Lower lobe of right lung (tissue), 2 donors: Measurements from ENCODE around the gene STK31. TPM values are rescaled to one million over a fixed set of nuclear protein-coding genes. Genes with fewer than 3 reads are reported as not detected.

ENCODE experiments used
- ATAC-seq, 2 donors: fragments of 200-7000 bp; cut with Tn5 transposase; one replicate each; pipeline ENCODE4 v1.9.1; 2020 to 2022; ENCODE audit warnings: mild to moderate bottlenecking in 2 of 2, moderate library complexity in 2 of 2
- DNase-seq: peaks from one replicate; pipeline ENCODE4 v3.0.0-alpha.2; 2020
- H3K27ac ChIP-seq: fragments of 200-600 bp; one replicate; pipeline ENCODE4 v1.8.0; 2022
- H3K27me3 ChIP-seq: fragments of 200-600 bp; one replicate; pipeline ENCODE4 v1.8.0; 2022; ENCODE audit warnings: low read depth
- H3K36me3 ChIP-seq: fragments of 200-600 bp; one replicate; pipeline ENCODE4 v1.8.0; 2022; ENCODE audit warnings: mild to moderate bottlenecking
- H3K4me1 ChIP-seq: fragments of 200-600 bp; one replicate; pipeline ENCODE4 v1.8.0; 2022
- H3K4me3 ChIP-seq: fragments of 200-600 bp; one replicate; pipeline ENCODE4 v1.8.0; 2022; ENCODE audit warnings: mild to moderate bottlenecking
- H3K9me3 ChIP-seq: fragments of 200-600 bp; one replicate; pipeline ENCODE4 v1.8.0; 2022
- intact Hi-C: fragments of 100-400 bp; cut with DNase I; formaldehyde crosslinking; loops from one replicate; pipeline ENCODE4 v1.11.0; 2022
- total RNA-seq: library from RNA; stranded (reverse); fragmentation: NEBNext Ultra II Directional; extraction: Animal tissue kit (Norgen Biotek cat#: 25700); gene quantifications from one replicate; pipeline ENCODE4 v1.2.1, GENCODE V29; 2021
- TF ChIP-seq, protein P1 (sequence below): fragments of 200-600 bp; IDR thresholded peaks from one replicate; pipeline ENCODE4 v1.8.0; 2022; ENCODE audit warnings: antibody characterized with exemption, mild to moderate bottlenecking
- donor health status: DM: no; HTN: yes; CAD: no; lungs with severe emphysema.

STK31 gene
- total RNA-seq, 1 donor from 2014 or later: 1.0 TPM

DNA sequence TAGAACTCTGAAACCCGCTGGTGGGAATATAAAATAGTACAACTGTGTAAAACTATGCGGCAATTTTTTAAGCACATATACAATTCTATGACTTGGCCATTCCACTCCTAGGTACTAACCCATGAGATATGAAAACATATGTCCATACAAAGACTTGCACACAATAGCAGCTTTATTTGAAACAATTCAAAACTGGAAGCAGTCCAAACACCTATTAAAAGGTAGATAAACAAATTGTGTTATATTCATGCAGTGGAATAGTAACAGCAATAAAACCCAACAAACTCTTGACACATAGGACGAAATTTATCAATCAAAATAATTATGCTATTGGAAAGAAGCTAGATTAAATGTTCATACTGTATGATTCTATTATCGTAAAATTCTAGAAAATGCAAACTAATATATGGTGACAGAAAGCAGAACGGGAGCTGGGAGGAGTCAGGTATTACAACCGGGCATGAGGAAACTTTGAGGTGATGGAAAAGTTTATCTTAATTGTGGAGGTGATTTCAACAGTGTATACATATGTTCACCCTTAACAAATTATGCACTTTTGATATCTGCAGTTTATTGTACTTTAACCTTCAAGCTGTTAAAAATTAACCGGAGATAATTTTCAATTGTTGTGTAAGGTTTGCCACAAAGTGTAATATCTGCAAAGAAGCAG, 803 bp upstream of the STK31 start:
- H3K27ac ChIP-seq: no peak overlapping the region
- ATAC-seq (no peak), DNase-seq (no peak)
- no peak overlapping the region for H3K4me3 ChIP-seq
- peaks cover 5% of the 10 kb centered on the region for H3K9me3 ChIP-seq
- no peaks in the 10 kb centered on the region for H3K27me3 ChIP-seq
- H3K36me3 ChIP-seq: peaks cover 10% of the 10 kb centered on the region
- TF ChIP-seq, protein P1, sequence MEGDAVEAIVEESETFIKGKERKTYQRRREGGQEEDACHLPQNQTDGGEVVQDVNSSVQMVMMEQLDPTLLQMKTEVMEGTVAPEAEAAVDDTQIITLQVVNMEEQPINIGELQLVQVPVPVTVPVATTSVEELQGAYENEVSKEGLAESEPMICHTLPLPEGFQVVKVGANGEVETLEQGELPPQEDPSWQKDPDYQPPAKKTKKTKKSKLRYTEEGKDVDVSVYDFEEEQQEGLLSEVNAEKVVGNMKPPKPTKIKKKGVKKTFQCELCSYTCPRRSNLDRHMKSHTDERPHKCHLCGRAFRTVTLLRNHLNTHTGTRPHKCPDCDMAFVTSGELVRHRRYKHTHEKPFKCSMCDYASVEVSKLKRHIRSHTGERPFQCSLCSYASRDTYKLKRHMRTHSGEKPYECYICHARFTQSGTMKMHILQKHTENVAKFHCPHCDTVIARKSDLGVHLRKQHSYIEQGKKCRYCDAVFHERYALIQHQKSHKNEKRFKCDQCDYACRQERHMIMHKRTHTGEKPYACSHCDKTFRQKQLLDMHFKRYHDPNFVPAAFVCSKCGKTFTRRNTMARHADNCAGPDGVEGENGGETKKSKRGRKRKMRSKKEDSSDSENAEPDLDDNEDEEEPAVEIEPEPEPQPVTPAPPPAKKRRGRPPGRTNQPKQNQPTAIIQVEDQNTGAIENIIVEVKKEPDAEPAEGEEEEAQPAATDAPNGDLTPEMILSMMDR: no peak
- intact Hi-C loops: no loop called here
- H3K4me1 ChIP-seq: no peaks in the 10 kb centered on the region

DNA sequence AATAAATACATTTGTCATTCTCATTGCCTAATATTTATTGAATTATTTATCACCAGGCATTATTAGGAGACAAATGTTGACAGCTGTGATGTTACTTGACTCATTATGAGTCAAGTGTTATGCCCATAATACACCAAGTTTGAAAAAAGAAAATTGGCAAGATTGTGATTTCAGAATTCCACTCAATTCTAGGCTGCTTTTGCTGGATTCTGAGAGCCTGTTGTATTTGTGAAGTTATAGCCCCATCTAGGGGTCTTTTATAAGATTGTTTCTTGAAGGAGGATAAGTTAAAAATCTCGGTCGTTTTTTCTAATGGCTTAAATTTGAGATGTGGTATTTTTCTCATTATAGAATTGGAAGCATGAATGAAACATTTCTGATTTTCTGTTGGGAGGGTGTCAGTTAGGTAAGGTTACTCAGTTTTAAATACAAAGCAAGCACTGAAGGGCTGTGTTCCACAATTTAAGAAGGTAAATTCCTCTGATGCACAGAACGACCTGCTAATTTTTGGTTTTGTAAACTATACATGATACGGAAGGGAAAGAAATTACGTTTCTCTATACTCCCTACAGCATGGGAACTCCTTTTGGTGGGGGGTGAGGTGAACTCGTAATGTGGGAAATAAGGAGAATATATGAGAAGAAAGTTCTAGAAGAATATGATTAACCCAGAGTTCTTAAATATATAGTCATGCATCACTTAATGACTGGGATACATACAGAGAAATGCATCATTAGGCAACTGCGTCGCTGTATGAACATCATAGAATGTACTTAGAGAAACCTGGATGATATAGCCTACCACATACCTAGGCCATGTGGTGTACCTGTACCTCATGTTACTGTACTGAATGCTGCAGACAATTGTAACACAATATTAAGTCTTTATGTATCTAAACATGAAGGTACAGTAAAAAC, 2.6 kb downstream of the STK31 start:
- ATAC-seq (peak; percentile 56 to 76), DNase-seq (no peak)
- Histone ChIP-seq H3K9me3 (no peaks in the 10 kb centered on the region), H3K27ac (no peak overlapping the region), H3K4me1 (no peaks in the 10 kb centered on the region), H3K27me3 (no peaks in the 10 kb centered on the region), H3K4me3 (no peak overlapping the region), H3K36me3 (no peaks in the 10 kb centered on the region)
- intact Hi-C loops: loop anchor here (5.0 kb wide), 1 partner anchor 140 kb away; no protein-coding TSS in a partner anchor
- TF ChIP-seq, protein P1: peak; percentile 66

DNA sequence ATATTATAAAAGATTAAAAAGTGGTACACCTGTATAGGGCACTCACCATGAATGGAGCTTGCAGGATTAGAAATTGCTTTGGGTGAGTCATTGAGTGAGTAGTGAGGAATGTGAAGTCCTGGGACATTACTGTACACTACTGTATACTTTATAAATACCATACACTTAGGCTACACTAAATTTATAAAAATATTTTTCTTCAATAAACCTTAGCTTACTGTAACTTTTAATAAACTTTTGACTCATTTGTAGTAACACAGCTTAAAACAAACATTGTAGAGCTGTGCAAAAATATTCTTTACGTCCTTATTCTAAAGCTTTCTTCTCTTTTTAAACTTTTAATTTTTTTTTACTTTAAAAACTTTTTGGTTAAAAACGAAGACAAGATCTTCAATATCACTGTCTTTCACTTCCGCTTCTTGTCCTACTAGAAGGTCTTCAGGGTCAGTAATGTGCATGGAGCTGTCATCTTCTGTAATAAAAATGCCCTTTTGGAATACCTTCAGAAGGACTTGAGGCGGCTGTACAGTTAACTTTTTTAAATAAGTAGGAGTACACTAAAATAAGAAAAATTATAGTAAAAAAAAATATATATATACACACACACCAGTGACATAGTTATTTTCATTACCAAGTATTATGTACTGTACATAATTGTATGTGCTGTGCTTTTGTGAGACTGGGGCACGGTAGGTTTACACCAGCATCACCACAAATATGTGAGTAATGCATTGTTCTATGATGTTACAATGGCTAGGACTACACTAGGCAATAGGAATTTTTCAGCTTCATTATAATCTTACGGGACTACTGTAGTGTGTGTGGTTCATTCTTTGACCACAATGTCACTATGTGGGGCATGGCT, 3.5 kb downstream of the STK31 start:
- H3K27ac ChIP-seq: no peak overlapping the region
- ATAC-seq: peak; percentile 49 to 68
- H3K9me3 ChIP-seq: no peaks in the 10 kb centered on the region
- no peak overlapping the region for H3K4me3 ChIP-seq
- no peaks in the 10 kb centered on the region for H3K36me3 ChIP-seq
- intact Hi-C loops: loop anchor here (5.0 kb wide), 1 partner anchor 141 kb away; no protein-coding TSS in a partner anchor
- no peaks in the 10 kb centered on the region for H3K27me3 ChIP-seq
- no peaks in the 10 kb centered on the region for H3K4me1 ChIP-seq
- no peak for DNase-seq
- TF ChIP-seq, protein P1: no peak

DNA sequence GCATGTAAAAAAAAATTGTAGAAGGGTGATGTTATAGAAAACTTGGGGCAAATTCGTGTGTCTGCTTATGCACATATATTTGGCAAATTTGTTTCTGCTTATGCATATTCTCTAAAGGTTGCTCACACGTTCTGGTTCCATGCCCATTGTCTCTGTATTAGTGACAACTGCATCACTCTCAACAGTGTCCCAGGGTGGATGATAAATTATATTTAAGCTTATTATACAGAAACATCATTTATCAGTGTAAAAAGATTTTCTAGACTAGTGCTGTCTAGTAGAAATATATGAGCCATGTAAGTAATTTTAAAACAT, 4.1 kb downstream of the STK31 start:
- DNase-seq: no peak
- Histone ChIP-seq H3K4me3 (no peak overlapping the region), H3K27ac (no peak overlapping the region), H3K4me1 (no peaks in the 10 kb centered on the region), H3K36me3 (no peaks in the 10 kb centered on the region), H3K27me3 (no peaks in the 10 kb centered on the region), H3K9me3 (no peaks in the 10 kb centered on the region)
- ATAC-seq: no peak
- intact Hi-C loops: loop anchor here (5.0 kb wide), 1 partner anchor 142 kb away; no protein-coding TSS in a partner anchor
- TF ChIP-seq, protein P1: no peak

DNA sequence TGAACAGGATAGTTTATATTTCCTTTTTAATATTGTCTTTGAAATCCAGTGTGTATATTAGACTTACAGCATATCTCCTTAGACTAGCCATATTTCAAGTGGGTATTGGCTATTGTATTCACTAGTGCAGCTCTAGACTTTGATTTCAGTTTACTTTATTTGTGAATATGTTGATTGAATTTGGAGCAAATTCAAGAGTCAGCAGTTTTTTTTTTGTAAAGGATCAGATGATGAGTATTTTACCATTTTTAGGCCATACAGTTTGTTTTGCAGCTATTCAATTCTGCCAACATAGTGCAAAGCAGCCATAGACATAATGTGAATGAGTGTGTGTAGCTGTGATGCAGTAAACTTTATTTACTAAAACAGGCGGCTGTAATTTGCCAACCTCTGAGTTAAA, 4.6 kb downstream of the STK31 start:
- DNase-seq (no peak), ATAC-seq (no peak)
- Histone ChIP-seq H3K27me3 (no peaks in the 10 kb centered on the region), H3K27ac (no peak overlapping the region), H3K4me3 (no peak overlapping the region), H3K4me1 (no peaks in the 10 kb centered on the region), H3K36me3 (no peaks in the 10 kb centered on the region), H3K9me3 (no peaks in the 10 kb centered on the region)
- TF ChIP-seq, protein P1: no peak
- intact Hi-C loops: loop anchor here (5.0 kb wide), 1 partner anchor 142 kb away; no protein-coding TSS in a partner anchor
